K562 (cell line): ENCODE data around the gene OPA3. TPM values are rescaled to one million over a fixed set of nuclear protein-coding genes. Genes with fewer than 3 reads are reported as not detected.

Experiments used
- C11orf30 ChIP-seq: fragments of 450-650 bp; IDR thresholded peaks from 2 replicates; pipeline ENCODE4 v1.6.1; 2016; ENCODE audit warnings: low read depth, mild to moderate bottlenecking
- E2F4 ChIP-seq: sonication (generic); formaldehyde crosslinking; IDR thresholded peaks from 2 replicates; pipeline ENCODE4 v1.8.0; 2022; ENCODE audit warnings: mild to moderate bottlenecking, low read depth, missing genetic modification reagents
- FOXM1 ChIP-seq, 2 experiments: fragments of 450-650 bp in 1 of 2; sonication (generic) in 1 of 2; formaldehyde crosslinking in 1 of 2; IDR thresholded peaks; 2 replicates each; pipeline versions ENCODE4 v1.6.1 to v1.9.0; 2017 to 2022; ENCODE audit warnings: low read depth in 2 of 2, mild to moderate bottlenecking in 2 of 2, missing genetic modification reagents in 1 of 2, moderate library complexity in 1 of 2
- HBP1 ChIP-seq: fragments of 450-650 bp; formaldehyde crosslinking; IDR thresholded peaks from 2 replicates; pipeline ENCODE4 v1.4.0; 2022; ENCODE audit warnings: missing genetic modification characterization
- KAT2B ChIP-seq: IDR thresholded peaks from one replicate; pipeline ENCODE4 v1.6.1; 2012; ENCODE audit warnings: low read depth, mild to moderate bottlenecking, control low read depth, inconsistent platforms, low read length, moderate library complexity
- KAT7 ChIP-seq: sonication (generic); formaldehyde crosslinking; IDR thresholded peaks from 2 replicates; pipeline ENCODE4 v1.8.0; 2022; ENCODE audit warnings: missing genetic modification reagents, mild to moderate bottlenecking, borderline replicate concordance
- NR4A1 ChIP-seq, 2 experiments: fragments of 250-450 bp in 1 of 2; fragments of 450-650 bp in 1 of 2; sonication (Bioruptor Pico) in 1 of 2; IDR thresholded peaks; 2 replicates each; pipeline versions ENCODE4 v1.4.0 to v1.6.1; 2016 to 2020; ENCODE audit warnings: mild to moderate bottlenecking in 2 of 2, missing compliant biosample characterization in 1 of 2, missing genetic modification characterization in 1 of 2, moderate library complexity in 1 of 2
- PHB ChIP-seq: fragments of 250-450 bp; sonication (Bioruptor Pico); IDR thresholded peaks from 2 replicates; pipeline ENCODE4 v1.5.0; 2021
- PML ChIP-seq: IDR thresholded peaks from 2 replicates; pipeline ENCODE4 v1.6.1; 2012; ENCODE audit warnings: low read length, inconsistent platforms
- PTTG1 ChIP-seq: fragments of 450-650 bp; IDR thresholded peaks from 2 replicates; pipeline ENCODE4 v1.6.1; 2016; ENCODE audit warnings: low read depth, mild to moderate bottlenecking, missing genetic modification characterization, missing compliant biosample characterization
- RBFOX2 ChIP-seq: fragments of 200-400 bp; formaldehyde crosslinking; IDR thresholded peaks from 2 replicates; pipeline ENCODE4 v1.6.1; 2017; ENCODE audit warnings: low read depth, mild to moderate bottlenecking, low read length, moderate library complexity
- RBM15 ChIP-seq: fragments of 200-400 bp; formaldehyde crosslinking; IDR thresholded peaks from 2 replicates; pipeline ENCODE4 v1.6.1; 2018; ENCODE audit warnings: mild to moderate bottlenecking, low read length, moderate library complexity; ENCODE audit not compliant: insufficient read depth
- RBM25 ChIP-seq: fragments of 200-400 bp; formaldehyde crosslinking; IDR thresholded peaks from 2 replicates; pipeline ENCODE4 v1.6.1; 2018; ENCODE audit warnings: low read length, low read depth, moderate library complexity; ENCODE audit not compliant: severe bottlenecking
- SP2 ChIP-seq: IDR thresholded peaks from 2 replicates; pipeline ENCODE4 v1.6.1; 2011; ENCODE audit warnings: mild to moderate bottlenecking, low read depth, low read length, moderate library complexity; ENCODE audit not compliant: poor library complexity, severe bottlenecking; ENCODE audit errors: extremely low read depth
- UBTF ChIP-seq, 2 experiments: IDR thresholded peaks; 2 replicates each; pipeline ENCODE4 v1.6.1; 2012; ENCODE audit warnings: improper control_type of control experiment in 2 of 2, low read depth in 2 of 2, low read length in 2 of 2, borderline replicate concordance in 1 of 2
- ZBTB17 ChIP-seq: fragments of 450-650 bp; formaldehyde crosslinking; IDR thresholded peaks from 2 replicates; pipeline ENCODE4 v1.4.0; 2020; ENCODE audit warnings: mild to moderate bottlenecking
- ZBTB33 ChIP-seq: sonication (generic); formaldehyde crosslinking; IDR thresholded peaks from 2 replicates; pipeline ENCODE4 v1.8.1; 2023; ENCODE audit warnings: mild to moderate bottlenecking, missing genetic modification reagents
- ZNF184 ChIP-seq: sonication (generic); formaldehyde crosslinking; IDR thresholded peaks from 2 replicates; pipeline ENCODE4 v1.5.0; 2020; ENCODE audit warnings: missing genetic modification reagents
- ZNF75A ChIP-seq: fragments of 450-650 bp; formaldehyde crosslinking; IDR thresholded peaks from 2 replicates; pipeline ENCODE4 v1.4.0; 2020; ENCODE audit warnings: mild to moderate bottlenecking
- polyA plus RNA-seq, 8 experiments: library from polyadenylated mRNA; depleted of rRNA in 4 of 8; stranded (reverse) in 5 of 8; unstranded in 3 of 8; fragments of >200 nt; fragmentation: Nextera tagmentation in 2 of 8; fragmentation: Illumina TruSeq in 1 of 8; extraction: Ambion mirVana in 2 of 8; extraction: Trizol in 1 of 8; gene quantifications; 2 replicates each; pipeline versions ENCODE4 v1.2.1 to v1.2.3, GENCODE V29; 2011 to 2014; ENCODE audit warnings: inconsistent platforms in 1 of 8, missing spikeins in 1 of 8
- total RNA-seq, 7 experiments: library from RNA; depleted of rRNA in 6 of 7; stranded (reverse); fragments of >200 nt in 6 of 7; fragmentation: Illumina TruSeq in 2 of 7; extraction: Trizol in 2 of 7; gene quantifications; 2 replicates each; pipeline versions ENCODE4 v1.2.1 to v1.2.3, GENCODE V29; 2011 to 2021; ENCODE audit warnings: low replicate concordance in 1 of 7

OPA3 gene
- total and polyA plus RNA-seq, 9 of the 15 experiments (the other 6 are each of a cell fraction or from before 2014, with no cell fraction given) = 1.4 to 18.8 (median 9.0) TPM

- TF ChIP-seq NR4A1 (CRISPR knock-in tag; IDR thresholded peaks at IDR 0.05) (0 out of 2 replicates have a peak, but pooled peaks have one; percentile 65), NR4A1 (tag; IDR thresholded peaks at IDR 0.05) (peak; percentile 66; the same call in 1 of the 2 replicates), RBM25 (no peak), FOXM1 (IDR thresholded peaks at IDR 0.05; ENCODE audit: low read depth) (no peak), FOXM1 (CRISPR knock-in tag; IDR thresholded peaks at IDR 0.05; ENCODE audit: low read depth) (no peak), C11orf30 (no peak), RBFOX2 (peak; percentile 64), KAT7 (CRISPR knock-in tag) (no peak), ZNF75A (CRISPR knock-in tag) (no peak), UBTF (IDR thresholded peaks at IDR 0.05; ENCODE audit: borderline replicate concordance in 1 of 2, low read depth in 2 of 2, low read length in 2 of 2) (peak in 1 of 2 experiments; percentile 73; a peak in 1 of 4 replicates), PHB (CRISPR knock-in tag) (no peak), KAT2B (no peak), ZBTB17 (CRISPR knock-in tag) (no peak), PML (no peak), RBM15 (no peak), HBP1 (CRISPR knock-in tag) (no peak), E2F4 (CRISPR knock-in tag) (no peak), ZBTB33 (CRISPR knock-in tag) (peak; percentile 88), ZNF184 (no peak), SP2 (no peak), PTTG1 (tag) (no peak)
These were observed 6.5 kb upstream of the OPA3 start (continued) for GRCh38 chr19:45591004-45591637.
